HCT116 (cell line): ENCODE results near the gene TAPT1. TPM values are rescaled to one million over a fixed set of nuclear protein-coding genes. Genes with fewer than 3 reads are reported as not detected.
A peak's percentile ranks its signal among the peaks of the same experiment; 100 is the strongest.

Source experiments
- ATAC-seq: fragments of 200-7000 bp; cut with Tn5 transposase; 2 replicates; pipeline ENCODE4 v1.9.1; 2020; ENCODE audit warnings: mild to moderate bottlenecking, moderate library complexity
- Bru-seq: library from RNA; stranded (reverse); fragments of 400-500 nt; gene quantifications from one replicate; lab custom pipeline; 2021; lab: Mats Ljungman, UMichigan
- BruChase-seq, 2 experiments: library from RNA; stranded (reverse); fragments of 400-500 nt; gene quantifications; one replicate each; lab custom pipeline; 2021; lab: Mats Ljungman, UMichigan
- BruUV-seq: library from RNA; stranded (reverse); fragments of 400-500 nt; replicated peaks from 2 replicates; lab custom pipeline; 2021; lab: Mats Ljungman, UMichigan
- CTCF ChIA-PET: fragments of 300-600 bp; sonication (Branson Sonifier 250); formaldehyde crosslinking; loops from one replicate; lab custom pipeline; 2021; ENCODE audit warnings: antibody characterized with exemption; lab: Charles Lee
- POLR2A ChIA-PET: fragments of 300-600, 350-600 bp; sonication (Branson Sonifier 250); formaldehyde crosslinking; loops from one replicate; lab custom pipeline; 2021; ENCODE audit warnings: antibody characterized with exemption; lab: Charles Lee
- RAD21 ChIA-PET, 2 experiments: fragments of 300-600 bp; sonication (Branson Sonifier 250); formaldehyde crosslinking; loops; one replicate each; lab custom pipeline; 2023; ENCODE audit warnings: low total read pairs in 2 of 2; ENCODE audit not compliant: uncharacterized antibody in 2 of 2, unreplicated experiment in 2 of 2, low non-redundant PET in 1 of 2; lab: Charles Lee
- DNase-seq: peaks from one replicate; pipeline ENCODE4 v3.0.0-alpha.2; 2010; ENCODE audit warnings: low read depth, low spot score
- H2AFZ ChIP-seq: fragments of 200-600 bp; shearing (Covaris generic), sonication (generic); 2 replicates; pipeline ENCODE4 v1.6.1; 2017; ENCODE audit warnings: low read depth, mixed run types, mixed read lengths, antibody characterized with exemption, low read length; ENCODE audit not compliant: poor library complexity, severe bottlenecking
- H3K27ac ChIP-seq: 2 replicates; pipeline ENCODE4 v1.5.1; 2012; ENCODE audit warnings: low read depth, low read length
- H3K27me3 ChIP-seq: fragments of 200-600 bp; sonication (generic); 2 replicates; pipeline ENCODE4 v1.6.1; 2016; ENCODE audit warnings: mixed run types, low read length, mixed read lengths; ENCODE audit not compliant: insufficient read depth
- H3K36me3 ChIP-seq, 2 experiments: fragments of 200-500 bp in 1 of 2; fragments of 200-600 bp in 1 of 2; sonication (Bioruptor generic) in 1 of 2; sonication (generic) in 1 of 2; 2 replicates each; pipeline versions ENCODE4 v1.5.1 to v1.6.1; 2014 to 2016; ENCODE audit warnings: low read length in 2 of 2, inconsistent platforms in 1 of 2, mixed read lengths in 1 of 2, mixed run types in 1 of 2; ENCODE audit not compliant: insufficient read depth in 2 of 2, control insufficient read depth in 1 of 2
- H3K4me1 ChIP-seq, 2 experiments: fragments of 200-600 bp in 1 of 2; sonication (generic) in 1 of 2; 2 replicates each; pipeline versions ENCODE4 v1.5.1 to v1.6.1; 2012 to 2017; ENCODE audit warnings: low read length in 2 of 2, inconsistent platforms in 1 of 2, mild to moderate bottlenecking in 1 of 2, mixed read lengths in 1 of 2, mixed run types in 1 of 2, moderate library complexity in 1 of 2; ENCODE audit not compliant: insufficient read depth in 2 of 2, control insufficient read depth in 1 of 2
- H3K4me2 ChIP-seq: fragments of 200-600 bp; sonication (generic); 2 replicates; pipeline ENCODE4 v1.6.1; 2017; ENCODE audit warnings: mixed run types, low read length, mixed read lengths
- H3K4me3 ChIP-seq, 2 experiments: fragments of 200-600 bp in 1 of 2; sonication (generic) in 1 of 2; replicated peaks in 1 of 2; 2 replicates each; pipeline ENCODE4 v1.5.1; 2011 to 2016; ENCODE audit warnings: low read length in 2 of 2, control low read depth in 1 of 2, low read depth in 1 of 2, mild to moderate bottlenecking in 1 of 2, mixed read lengths in 1 of 2, mixed run types in 1 of 2
- H3K79me2 ChIP-seq: fragments of 200-600 bp; sonication (generic); 2 replicates; pipeline ENCODE4 v1.6.1; 2017; ENCODE audit warnings: mild to moderate bottlenecking, mixed run types, low read length, moderate library complexity, mixed read lengths; ENCODE audit not compliant: insufficient read depth
- H3K9ac ChIP-seq: fragments of 200-600 bp; sonication (generic); 2 replicates; pipeline ENCODE4 v1.6.1; 2016; ENCODE audit warnings: low read length, mixed read lengths
- H3K9me2 ChIP-seq: fragments of 200-600 bp; sonication (generic), shearing (Covaris generic); 2 replicates; pipeline ENCODE4 v1.6.1; 2017; ENCODE audit warnings: mixed run types, mild to moderate bottlenecking, moderate library complexity; ENCODE audit not compliant: insufficient read depth
- H3K9me3 ChIP-seq, 2 experiments: fragments of 200-500 bp in 1 of 2; fragments of 200-600 bp in 1 of 2; sonication (Bioruptor generic) in 1 of 2; sonication (generic) in 1 of 2; 2 replicates each; pipeline ENCODE4 v1.6.1; 2014 to 2017; ENCODE audit warnings: low read length in 2 of 2, mixed read lengths in 2 of 2, inconsistent platforms in 1 of 2, low read depth in 1 of 2, mild to moderate bottlenecking in 1 of 2, mixed run types in 1 of 2, moderate library complexity in 1 of 2; ENCODE audit not compliant: control insufficient read depth in 1 of 2, insufficient read depth in 1 of 2
- H4K20me1 ChIP-seq: fragments of 200-600 bp; sonication (generic), shearing (Covaris generic); 2 replicates; pipeline ENCODE4 v1.6.1; 2017; ENCODE audit warnings: mixed run types, mild to moderate bottlenecking, moderate library complexity; ENCODE audit not compliant: insufficient read depth
- ATF3 ChIP-seq: IDR thresholded peaks from 2 replicates; pipeline ENCODE4 v1.6.1; 2012
- EZH2 ChIP-seq: fragments of 200-600 bp; sonication (generic); IDR thresholded peaks from 2 replicates; pipeline ENCODE4 v1.6.1; 2017; ENCODE audit warnings: antibody characterized with exemption, mixed run types
- MAX ChIP-seq: IDR thresholded peaks from 2 replicates; pipeline ENCODE4 v1.6.1; 2012
- POLR2A ChIP-seq: IDR thresholded peaks from 2 replicates; pipeline ENCODE4 v1.7.0; 2011; ENCODE audit warnings: borderline replicate concordance; ENCODE audit not compliant: insufficient read depth, insufficient read length; ENCODE audit errors: extremely low read depth
- POLR2AphosphoS5 ChIP-seq: IDR thresholded peaks from 2 replicates; pipeline ENCODE4 v1.6.1; 2011; ENCODE audit warnings: mild to moderate bottlenecking, low read depth, low read length, moderate library complexity
- SIN3A ChIP-seq: IDR thresholded peaks from 2 replicates; pipeline ENCODE4 v1.6.1; 2012; ENCODE audit warnings: low read depth
- SRF ChIP-seq: IDR thresholded peaks from 2 replicates; pipeline ENCODE4 v1.6.1; 2012; ENCODE audit warnings: low read depth
- YY1 ChIP-seq: IDR thresholded peaks from 2 replicates; pipeline ENCODE4 v1.6.1; 2011; ENCODE audit warnings: low read length, low read depth, moderate library complexity, mild to moderate bottlenecking; ENCODE audit not compliant: insufficient replicate concordance; ENCODE audit errors: extremely low read depth
- ZFX ChIP-seq: fragments of 450-650 bp; IDR thresholded peaks from 2 replicates; pipeline ENCODE4 v1.6.1; 2017
- ZNF274 ChIP-seq: fragments of 200-500 bp; sonication (Bioruptor generic); IDR thresholded peaks from 2 replicates; pipeline ENCODE4 v1.6.1; 2014; ENCODE audit warnings: mild to moderate bottlenecking, low read depth, low read length, inconsistent platforms
- intact Hi-C: fragments of 100-400 bp; cut with micrococcal nuclease; formaldehyde crosslinking; loops from 2 replicates; pipeline ENCODE4 v1.10.0; 2022
- long read RNA-seq: library from polyadenylated mRNA; unstranded; transcript quantifications from one replicate; pipeline ENCODE4 v2.0.0, GENCODE V29; 2021; ENCODE audit not compliant: unreplicated experiment
- polyA plus RNA-seq: library from polyadenylated mRNA; unstranded; fragments of >200 nt; gene quantifications from 2 replicates; pipeline ENCODE4 v1.2.1, GENCODE V29; 2012; ENCODE audit warnings: missing spikeins
- total RNA-seq: library from RNA; stranded (reverse); gene quantifications from one replicate; pipeline ENCODE4 v1.2.1, GENCODE V29; 2021; ENCODE audit not compliant: unreplicated experiment

Gene TAPT1
- 11.7 TPM for total RNA-seq
- 7.9 and 8.9 TPM in 2 replicates for polyA plus RNA-seq
- percentile 69 among the genes with signal in this experiment for Bru-seq, nascent RNA
- BruChase-seq, experiment 1, labeled RNA remaining after a 6-hour chase = percentile 56 among the genes with signal in this experiment
- percentile 52 among the genes with signal in this experiment for BruChase-seq, experiment 2, labeled RNA remaining after a 2-hour chase
- long read RNA-seq, full-length matches to known transcripts = 13 of 33 reads
- long read RNA-seq, partial matches to known transcripts = 2 of 33 reads
- long read RNA-seq, other reads (novel, unspliced or antisense) = 18 of 33 reads

GRCh38 chr4:16225863-16226815 lies at the start of gene TAPT1:
Gene TAPT1 (minus strand): TSS chr4:16226471. CDS start chr4:16226457, 14 bp downstream.
- CTCF ChIA-PET = no interaction called here
- intact Hi-C loops = no loop called here
- RAD21 ChIA-PET = no interaction called here

More at GRCh38 chr4:16225863-16226815, at the start of gene TAPT1:
- TF ChIP-seq EZH2 (no peak), YY1 (peak; percentile 90), ZFX (peak; percentile 87), POLR2A (peak; percentile 26), MAX (peak; percentile 56; the same call in 1 of the 2 replicates), ZNF274 (no peak), SRF (no peak), POLR2AphosphoS5 (peak; percentile 59), SIN3A (peak; percentile 55; the same call in 1 of the 2 replicates), ATF3 (no peak)
- Histone ChIP-seq H4K20me1 (no peaks in the 10 kb centered on the region), H3K9me3 (no peaks in the 10 kb centered on the region), H3K27ac (peak within 1 kb of the TSS; percentile 90), H3K9ac (peak within 1 kb of the TSS; percentile 76), H3K36me3 (no peaks in the 10 kb centered on the region), H3K4me2 (peak within 1 kb of the TSS; percentile 95), H3K4me3 (peak within 1 kb of the TSS; percentile 77 to 83), H3K9me2 (no peaks in the 10 kb centered on the region), H3K4me1 (peaks cover 0 to 16% of the 10 kb centered on the region in 2 experiments; a peak in 3 of 4 replicates), H3K79me2 (no peaks in the 10 kb centered on the region), H2AFZ (peak within 1 kb of the TSS; percentile 80), H3K27me3 (no peaks in the 10 kb centered on the region)
- no TSS peak for BruUV-seq
- ATAC-seq (peak; percentile 84), DNase-seq (no peak)
- POLR2A ChIA-PET = interaction anchor here (0.6 kb wide), 1 partner anchor 344 kb away, joined by 5 read pairs; no protein-coding TSS in a partner anchor
